ENCODE results near the gene NUBPL.

NUBPL gene, protein sequence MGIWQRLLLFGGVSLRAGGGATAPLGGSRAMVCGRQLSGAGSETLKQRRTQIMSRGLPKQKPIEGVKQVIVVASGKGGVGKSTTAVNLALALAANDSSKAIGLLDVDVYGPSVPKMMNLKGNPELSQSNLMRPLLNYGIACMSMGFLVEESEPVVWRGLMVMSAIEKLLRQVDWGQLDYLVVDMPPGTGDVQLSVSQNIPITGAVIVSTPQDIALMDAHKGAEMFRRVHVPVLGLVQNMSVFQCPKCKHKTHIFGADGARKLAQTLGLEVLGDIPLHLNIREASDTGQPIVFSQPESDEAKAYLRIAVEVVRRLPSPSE

DNA sequence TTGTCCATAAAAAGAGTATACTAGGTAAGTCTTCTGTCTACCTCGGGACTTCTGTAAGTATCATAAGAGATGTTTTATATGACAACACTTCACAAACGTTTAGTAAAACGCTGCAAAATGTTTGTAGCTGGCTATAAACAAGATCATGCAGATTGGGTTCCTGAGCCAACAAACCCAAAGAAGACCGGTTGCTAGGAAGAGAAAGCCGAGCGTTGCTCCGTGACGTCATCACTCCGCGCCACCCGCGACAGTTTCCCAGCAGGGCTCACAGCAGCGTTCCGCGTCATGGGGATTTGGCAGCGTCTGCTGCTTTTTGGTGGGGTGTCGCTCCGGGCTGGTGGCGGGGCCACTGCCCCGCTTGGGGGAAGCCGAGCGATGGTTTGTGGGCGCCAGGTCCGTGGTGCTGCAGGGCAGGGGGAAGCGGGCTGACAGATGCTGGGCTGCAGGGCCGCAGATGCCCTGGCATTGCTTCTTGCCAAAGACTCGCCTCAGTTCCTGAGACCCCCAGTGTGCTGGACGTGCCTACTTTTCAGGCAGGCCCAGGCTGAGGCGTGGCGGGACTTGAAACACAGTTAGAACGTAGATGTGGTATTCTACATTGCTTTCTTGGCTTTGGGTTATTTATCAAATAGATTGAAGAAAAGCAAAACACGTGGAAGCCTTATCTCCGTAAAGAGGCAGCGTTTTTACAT lies at the start of gene NUBPL:
NUBPL (plus strand) TSS at position 250 of the 692 bp plus-strand sequence; CDS start at position 286, 36 bp downstream.
- DNase-seq = peak; percentile 91 to 99

DNA sequence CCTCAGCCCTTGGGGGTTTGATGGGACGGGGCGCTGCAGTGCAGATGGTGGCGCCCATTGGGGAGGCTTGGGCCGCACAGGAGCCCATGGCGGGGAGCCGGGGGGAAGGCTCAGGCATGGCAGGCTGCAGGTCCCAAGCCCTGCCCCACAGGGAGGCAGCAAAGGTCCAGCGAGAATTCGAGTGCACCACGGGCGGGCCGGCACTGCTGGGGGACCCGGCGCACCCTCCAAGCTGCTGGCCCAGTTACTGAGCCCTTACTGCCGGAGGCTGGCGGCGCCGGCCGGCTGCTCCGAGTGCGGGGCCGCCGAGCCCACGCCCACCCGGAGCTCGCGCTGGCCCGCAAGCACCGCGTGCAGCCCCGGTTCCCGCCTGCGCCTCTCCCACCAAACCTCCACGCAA lies 34.1 kb upstream of the NUBPL start:
- no peak for DNase-seq

DNA sequence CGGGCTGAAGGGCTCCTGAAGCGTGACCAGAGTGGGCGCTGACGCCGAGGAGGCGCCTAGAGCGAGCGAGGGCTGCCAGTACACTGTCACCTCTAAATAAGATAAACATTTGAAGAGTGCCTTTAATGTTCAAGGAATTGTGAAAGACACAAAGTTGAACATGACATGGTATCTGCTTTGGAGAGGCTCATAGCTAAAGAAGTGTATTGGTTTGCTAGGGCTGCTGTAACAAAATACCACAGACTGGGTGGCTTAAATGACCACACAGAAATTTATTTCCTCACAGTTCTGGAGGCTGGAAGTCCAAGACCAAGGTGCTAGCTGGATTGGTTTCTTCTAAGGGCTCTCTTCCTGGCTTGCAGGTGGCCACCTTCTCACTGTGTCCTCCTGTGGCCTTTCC lies 33.7 kb upstream of the NUBPL start:
- DNase-seq = no peak

DNA sequence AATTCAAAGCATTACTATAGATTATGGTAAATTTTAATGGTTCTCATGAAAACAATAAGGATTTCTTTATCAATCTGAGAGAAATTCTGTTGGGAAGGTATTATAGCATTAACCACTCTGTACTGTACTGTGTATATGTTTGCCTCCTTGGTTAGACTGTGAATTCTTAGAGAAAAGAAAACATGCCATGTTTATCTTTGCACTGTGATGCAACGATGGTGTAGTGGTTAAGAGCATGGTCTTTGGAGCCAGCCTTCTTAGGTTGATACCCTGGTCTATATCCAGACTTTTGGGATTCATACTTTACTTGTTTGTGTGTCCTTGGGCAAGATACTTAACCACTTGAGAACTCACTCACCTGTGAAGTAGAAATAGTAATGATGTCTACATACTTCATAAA lies 32.2 kb upstream of the NUBPL start:
- no peak for DNase-seq

DNA sequence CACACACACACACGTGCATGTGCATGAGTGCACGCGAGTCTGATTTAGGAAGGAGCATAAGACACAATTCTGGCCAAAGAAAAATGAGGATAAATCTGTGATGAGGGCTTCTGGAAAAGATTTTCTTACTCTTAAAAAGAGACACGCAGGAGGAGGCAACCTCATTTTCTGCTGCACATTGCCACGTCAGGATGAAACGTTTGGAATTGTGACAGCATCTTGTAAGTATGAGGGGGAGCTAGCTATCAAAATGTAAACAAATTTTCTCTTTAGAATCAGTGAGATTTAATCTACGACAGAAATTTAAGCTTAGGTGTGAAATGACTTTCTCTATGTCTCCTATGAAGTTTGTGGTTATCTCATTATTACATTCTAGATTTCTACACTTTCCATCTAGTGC lies 31.1 kb upstream of the NUBPL start:
- no peak for DNase-seq

DNA sequence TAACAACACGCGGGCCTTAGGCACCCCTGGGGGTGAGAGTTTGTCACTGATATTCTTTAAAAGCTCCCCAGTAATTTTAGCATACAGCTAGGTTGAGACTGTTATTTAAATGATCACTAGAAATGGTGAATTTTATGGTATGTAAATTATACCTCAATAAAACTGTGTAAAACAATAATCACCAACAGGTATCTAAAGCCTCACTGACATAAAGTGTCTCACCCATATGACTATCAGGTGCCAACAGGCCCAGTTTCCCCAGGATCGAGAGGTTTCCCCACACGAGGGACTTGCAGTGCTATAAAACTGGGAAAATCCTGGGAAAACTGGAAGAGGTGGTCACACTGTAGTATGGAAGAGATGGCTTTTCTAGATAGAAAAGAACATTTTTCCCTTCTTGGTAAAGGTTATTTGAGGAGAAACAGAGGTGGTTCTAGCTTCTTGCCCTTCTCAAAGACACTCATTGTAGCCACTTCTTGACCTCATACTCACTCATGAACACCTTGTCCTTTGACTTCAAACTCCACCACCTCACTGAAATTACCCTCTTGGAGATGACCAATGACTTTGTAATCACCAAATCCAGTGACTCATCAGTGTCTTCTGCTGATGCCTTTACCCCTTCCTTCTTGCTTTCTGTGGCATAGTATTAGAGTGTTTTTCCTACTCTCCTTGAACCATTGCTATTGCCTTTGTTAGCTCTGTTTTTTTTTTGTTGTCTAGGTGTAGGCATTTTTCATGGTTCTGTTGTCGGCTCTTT lies 24.8 kb upstream of the NUBPL start:
- no peak for DNase-seq

DNA sequence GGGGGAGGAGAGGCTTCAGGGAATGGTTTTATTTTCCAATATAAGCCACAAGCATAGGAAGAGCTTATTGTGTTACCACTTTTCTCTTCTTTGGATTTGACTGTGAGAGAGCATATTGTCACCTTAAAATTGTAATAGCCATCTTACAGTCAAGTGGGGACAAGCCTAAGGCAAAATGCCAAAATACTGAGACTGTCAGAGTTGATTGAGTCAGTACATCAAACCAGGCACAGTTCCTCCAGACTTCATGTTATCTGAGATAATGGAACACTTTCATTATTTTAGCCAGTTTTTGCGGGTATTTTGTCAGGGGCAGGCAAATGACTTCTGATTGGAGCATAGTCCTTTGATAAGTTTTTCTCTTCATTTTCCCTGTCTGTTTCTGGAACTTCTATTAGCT lies 19.5 kb upstream of the NUBPL start:
- DNase-seq = no peak

DNA sequence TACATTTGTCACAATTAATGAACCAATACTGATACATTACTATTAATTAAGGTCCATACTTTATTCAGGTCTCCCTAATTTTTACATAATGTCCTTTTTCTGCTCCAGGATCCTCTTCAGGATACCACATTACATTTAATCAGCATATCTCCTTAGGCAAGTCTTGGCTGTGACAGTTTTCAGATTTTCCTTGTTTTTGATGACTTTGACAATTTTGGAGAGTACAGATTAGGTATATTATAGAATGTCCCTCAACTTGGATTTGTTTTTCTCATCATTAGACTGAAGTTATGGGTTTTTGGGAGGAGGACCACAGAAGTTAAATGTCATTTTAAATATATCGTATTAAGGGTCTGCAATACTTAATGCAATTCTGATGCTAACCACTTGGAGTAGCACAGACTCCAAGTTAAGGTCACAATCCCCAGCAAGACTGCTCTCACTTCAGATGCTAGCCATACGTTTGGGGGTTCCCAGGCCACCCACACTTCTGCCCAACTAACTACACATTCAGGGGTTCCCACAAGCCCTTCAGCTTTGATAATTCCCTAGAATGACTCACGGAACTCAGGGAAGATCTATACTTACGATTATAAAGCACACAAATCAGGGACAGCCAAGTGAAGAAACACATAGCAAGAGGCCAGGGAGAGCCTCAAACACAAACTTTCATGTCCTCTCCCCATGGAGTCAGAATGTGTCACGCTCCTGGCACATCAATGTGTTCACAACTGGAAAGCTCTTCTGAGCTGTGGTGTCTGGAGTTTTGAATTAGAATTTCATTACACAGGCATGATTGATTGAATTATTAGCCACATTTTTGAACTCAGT lies 17.0 kb upstream of the NUBPL start:
- DNase-seq = peak in 1 of 2 donors; percentile 25

DNA sequence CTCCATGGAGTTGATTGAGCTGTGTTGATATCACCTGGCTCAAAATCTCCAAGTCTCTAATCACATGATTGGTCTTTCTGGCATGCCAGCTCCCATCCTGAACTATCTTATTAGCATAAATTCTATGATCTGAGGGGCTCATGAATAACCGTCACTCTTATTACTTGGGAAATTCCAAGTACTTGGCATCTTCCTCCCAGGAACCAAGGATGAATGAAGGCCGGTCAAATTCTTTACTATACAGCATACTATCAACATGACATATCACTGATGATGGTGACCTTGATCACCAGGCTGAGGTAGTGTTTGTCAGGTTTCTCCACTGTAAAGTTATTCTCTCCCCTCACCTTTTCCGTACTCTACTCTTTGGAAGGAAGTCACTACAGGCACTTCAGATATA lies 16.4 kb upstream of the NUBPL start:
- no peak for DNase-seq

DNA sequence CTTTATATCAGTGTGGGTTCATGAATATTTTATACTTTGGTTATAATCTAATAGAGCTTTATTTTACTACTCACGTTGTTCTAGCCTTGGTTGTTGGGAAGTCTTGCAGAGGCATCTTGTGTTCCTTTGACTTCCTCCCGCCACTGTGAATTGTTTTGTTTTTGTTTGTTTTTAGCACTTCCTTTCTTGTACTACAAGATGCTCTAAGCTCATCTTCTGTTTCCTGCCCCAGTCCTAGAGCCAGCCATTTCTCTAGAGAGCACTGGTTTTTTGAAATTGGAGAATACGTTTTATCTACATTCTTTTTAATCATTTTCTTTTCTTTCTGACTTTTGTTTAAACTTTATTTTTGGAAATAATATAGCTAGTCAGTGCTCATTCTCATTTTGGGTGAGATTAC lies 15.9 kb upstream of the NUBPL start:
- no peak for DNase-seq

DNA sequence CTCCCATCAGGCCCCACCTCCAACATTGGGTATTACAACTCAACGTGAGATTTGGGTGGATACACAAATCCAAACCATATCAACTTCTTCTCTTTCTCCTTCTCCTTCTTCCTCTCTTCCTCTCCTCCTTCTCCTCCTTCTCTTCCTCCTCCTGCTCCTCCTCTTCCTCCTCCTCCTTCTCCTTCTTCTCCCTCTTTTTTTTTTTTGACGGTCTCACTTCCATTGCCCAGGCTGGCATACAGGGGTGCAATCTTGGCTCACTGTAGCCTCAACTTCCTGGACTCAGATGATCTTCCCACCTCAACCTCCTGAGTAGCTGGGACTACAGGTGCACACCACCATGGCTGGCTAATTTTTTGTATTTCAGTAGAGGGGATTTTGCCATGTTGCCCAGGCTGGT lies 11.4 kb upstream of the NUBPL start:
- DNase-seq = no peak

DNA sequence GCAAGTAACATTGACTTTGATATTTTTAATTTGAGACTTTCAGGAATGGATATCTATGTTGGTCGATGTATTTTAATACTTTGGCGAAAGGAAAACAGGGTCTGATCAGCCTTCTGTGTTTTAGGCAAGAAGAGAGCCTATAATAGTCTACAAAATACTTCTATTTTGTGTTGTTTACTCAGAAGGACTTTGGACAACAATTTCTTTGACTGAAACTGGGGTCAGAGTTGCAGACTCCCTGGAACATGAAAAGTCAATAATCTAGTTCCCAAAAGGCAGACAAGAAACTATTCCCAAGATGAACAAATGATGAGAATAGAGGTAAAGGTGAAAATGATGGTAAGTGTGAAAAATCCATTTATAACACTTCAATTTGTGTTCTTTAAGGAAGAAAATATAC lies 10.6 kb upstream of the NUBPL start:
- DNase-seq = no peak

DNA sequence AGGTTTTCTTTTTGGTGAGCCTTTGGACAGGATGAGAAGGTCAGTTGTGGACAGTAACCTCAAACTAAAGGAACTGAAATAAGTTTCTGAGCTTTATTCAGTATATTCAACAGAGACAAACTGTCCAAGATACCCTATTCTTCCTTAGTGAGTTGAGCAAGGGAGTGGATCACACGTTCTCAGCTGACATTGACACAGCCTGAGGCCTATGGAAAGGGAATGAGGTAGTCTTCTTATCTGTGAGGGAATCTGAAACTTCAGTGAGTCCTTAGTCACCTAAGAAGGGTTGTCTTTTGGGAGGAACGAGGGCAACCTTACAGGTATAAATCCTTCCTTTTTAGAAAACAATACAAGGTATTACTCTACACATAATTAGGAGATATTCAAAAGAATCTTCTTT lies 5.0 kb upstream of the NUBPL start:
- peak in 1 of 2 donors; percentile 28 for DNase-seq

DNA sequence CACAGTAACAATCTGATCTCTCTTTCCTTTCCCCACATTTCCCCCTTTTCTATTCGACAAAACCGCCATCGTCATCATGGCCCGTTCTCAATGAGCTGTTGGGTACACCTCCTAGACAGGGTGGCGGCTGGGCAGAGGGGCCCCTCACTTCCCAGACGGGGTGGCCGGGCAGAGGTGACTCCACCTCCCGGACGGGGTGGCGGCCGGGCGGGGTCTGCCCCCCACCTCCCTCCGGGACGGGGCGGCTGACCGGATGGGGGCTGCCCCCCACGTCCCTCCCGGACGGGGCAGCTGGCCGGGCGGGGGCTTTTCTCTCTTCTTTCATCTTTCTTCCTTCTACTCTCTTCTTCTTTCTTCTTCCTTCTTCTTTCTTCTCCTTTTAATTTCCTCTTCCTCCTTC lies 1.3 kb upstream of the NUBPL start:
- DNase-seq = no peak

DNA sequence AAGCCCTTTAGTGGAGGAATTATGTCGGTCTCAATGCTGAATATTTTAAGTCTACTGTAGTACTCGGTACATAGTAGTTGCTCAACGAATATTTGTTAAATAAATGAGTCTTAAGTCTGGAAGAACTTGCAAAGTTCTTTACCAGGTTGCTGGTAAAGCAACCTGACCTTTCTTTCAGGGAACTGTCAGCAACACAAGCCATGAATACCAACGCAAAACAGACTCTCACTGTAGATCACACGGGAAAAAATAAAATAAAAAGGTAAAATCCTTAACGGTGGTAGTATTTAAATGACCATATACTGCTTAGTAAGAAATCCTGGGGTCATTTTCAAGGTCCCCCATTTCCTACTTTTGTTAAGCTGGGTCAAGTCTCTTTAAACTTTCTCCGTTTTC lies 447 bp upstream of the NUBPL start:
- DNase-seq = no peak

DNA sequence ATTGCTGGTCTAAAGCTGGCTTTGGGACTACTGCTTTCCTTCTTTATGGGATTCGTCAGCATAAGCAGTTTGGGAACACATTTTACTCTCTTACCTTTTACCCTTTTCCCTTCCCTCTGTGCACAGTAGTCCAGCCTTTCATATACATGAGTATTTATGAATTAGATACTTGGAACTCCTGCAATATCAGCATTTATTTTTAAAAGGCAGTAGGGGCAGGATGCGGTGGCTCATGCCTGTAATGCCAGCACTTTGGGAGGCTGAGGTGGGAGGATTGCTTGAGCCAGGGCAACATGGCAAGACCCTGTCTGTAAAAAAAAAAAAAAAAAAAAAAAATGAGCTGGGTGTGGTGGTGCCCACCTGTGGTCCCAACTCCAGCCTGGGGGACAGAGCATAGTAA lies 3.0 kb downstream of the NUBPL start:
- no peak for DNase-seq

DNA sequence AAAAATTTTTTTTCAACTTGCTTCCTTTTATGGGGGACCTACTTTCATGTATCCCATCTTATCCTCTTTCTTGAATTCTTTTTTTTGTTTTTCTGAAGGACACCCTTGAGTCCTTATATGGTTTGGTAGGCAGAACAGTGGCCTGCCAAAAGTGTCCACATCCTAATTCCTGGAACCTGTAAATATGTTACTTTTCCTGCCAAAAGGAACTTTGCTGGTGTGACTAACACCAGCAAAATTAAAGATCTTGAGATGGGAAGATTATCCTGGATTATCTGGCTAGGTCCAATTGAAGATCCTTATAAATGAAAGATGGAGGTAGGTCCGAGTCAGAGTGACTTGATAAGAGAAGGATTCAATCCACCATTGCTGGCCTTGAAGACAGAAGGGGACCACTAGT lies 5.3 kb downstream of the NUBPL start:
- no peak for DNase-seq

DNA sequence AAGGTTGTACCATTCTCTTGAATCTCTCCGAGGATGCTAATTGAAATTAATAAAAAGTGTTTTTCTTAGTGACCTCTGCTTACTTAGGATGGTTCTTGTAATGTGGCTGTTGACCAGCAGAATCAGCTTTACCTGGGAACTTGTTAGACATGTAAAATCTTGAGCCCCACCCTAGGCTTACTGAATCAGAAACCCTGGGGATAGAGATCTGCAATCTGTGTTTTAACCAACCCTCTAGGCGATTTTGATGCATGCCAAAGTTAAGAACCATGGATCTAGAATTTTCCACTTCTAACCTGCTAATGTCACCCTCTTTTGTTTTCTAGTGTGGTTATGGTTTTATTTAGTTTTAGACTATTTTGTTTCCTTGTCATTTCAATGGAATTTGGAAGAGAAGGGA lies 6.5 kb downstream of the NUBPL start:
- no peak for DNase-seq

DNA sequence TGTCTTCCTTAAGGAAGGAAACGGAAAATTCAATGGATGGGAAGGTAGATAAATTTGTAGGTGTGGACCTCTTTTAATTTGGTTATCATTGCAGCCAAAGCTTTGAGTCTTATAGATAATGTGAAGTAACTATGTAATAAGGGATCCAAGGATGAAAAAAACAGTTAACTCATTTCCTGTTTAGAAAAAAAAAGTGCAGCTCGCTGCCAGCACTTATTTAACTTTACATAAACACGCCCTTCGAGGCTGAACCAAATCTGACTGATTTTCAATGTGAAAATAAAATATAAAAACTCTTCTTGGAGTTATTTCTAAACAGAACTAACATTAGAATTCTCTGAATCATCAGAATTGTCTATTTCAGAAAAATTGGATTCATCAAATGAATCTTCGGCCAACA lies 7.0 kb downstream of the NUBPL start:
- DNase-seq = no peak

DNA sequence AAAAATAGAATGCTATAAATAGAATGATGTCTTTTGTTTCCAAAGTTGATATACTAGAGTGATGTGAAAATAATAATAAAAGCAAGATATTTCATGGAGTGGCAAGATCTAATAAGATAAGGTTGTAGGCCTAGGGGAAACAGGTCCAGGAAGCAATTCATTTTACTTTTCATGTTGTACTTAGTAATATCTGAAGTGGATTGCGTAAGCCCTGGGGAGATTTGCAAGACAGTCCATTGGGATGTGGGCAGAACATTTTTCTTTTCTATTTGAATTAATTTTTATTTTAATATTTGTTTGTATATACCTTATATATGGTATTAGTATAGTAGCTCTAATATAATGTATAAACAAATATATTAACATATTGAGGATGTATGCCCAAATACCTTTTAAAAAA lies 7.5 kb downstream of the NUBPL start:
- DNase-seq = peak in 1 of 2 donors; percentile 22

DNA sequence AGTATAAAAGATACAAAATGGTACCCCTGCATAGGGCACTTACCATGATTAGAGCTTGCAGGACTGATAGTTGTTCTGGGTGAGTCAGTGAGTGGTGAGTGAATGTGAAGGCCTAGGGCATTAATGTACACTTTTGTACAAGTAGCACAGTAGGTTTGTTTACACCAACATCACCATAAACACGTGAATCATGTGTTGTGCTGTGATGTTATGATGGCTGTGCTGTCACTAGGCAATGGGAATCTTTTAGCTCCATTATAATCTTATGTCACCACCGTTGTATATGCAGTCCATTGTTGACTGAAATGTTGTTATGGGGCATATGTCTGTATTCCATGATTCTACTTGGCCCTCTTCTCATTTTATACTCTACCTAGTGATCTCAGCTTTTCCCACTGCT lies 11.8 kb downstream of the NUBPL start:
- no peak for DNase-seq

DNA sequence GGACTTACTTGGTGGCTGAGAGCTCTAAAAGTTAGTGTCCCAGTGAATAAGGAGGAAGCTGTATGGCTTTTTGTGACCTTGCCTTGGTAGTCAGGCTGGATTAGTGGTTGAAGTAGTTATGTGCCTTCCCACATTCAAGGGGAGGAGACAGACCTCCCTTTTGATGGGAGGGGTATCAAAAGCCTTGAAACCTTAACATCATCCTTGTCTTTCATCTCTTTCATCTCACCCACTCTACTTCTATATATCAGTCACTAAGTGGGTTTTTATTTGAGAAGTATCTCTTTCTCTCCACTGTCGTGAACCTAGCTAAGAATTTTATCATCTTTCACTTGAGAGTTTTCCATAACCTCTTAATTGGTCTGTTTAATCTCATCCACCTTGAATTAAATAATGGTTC lies 15.7 kb downstream of the NUBPL start:
- DNase-seq = no peak

DNA sequence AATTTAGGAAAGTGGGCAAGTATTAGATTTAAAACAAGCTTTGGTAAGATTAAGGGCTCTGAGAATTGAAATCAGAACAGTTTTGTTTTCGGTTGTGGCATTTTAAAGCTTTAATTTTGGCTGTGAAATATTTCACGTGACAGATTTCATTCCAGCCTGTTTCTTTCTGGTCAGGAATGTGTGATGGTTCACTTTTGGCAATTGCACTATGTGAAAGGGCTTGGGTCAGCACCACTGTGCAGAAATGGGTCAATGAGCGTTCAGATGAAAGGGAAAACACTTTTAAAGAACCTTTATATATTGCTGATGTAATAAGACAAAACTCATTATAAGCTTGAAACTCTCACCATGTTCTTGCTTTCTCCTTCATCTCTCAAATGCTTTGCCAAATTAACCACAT lies 17.1 kb downstream of the NUBPL start:
- DNase-seq = no peak
